Heart left ventricle (tissue), 13 donors: ENCODE measurements around the gene ACSS1.

Experiments
- CTCF ChIP-seq, 12 donors: fragments of 200-600 bp; sonication (generic) in 4 of 12; IDR thresholded peaks; one replicate each; pipeline versions ENCODE4 v1.5.0 to v1.8.0; 2018 to 2022; ENCODE audit warnings: antibody characterized with exemption in 12 of 12, mild to moderate bottlenecking in 5 of 12
- POLR2A ChIP-seq, 2 donors: fragments of 450-650 bp; IDR thresholded peaks; one replicate each; pipeline ENCODE4 v1.6.1; 2017; ENCODE audit warnings: antibody characterized with exemption in 2 of 2, mild to moderate bottlenecking in 2 of 2, moderate library complexity in 2 of 2
- donor health status: ischemic (EF 13 %, LVEDD 7.1; RV severe dilation, severe dysfunction).
- donor health status: DM: no; HTN: yes; CAD: no.
- donor health status: DM: no; HTN: no; CAD: no.
- donor health status: ischemic (EF 25% LVEDD 6.9; RV normal size, moderate dysfunction).
- donor health status: ischemic (EF 25% LVEDD 5.7; RV mildly dilated, moderate dysfunction).
- donor health status: ischemic (EF 35%, LVEDD 5.7; RV mildly dilated, moderate dysfunction).
- donor health status: nonischemic (EF 11% LVEDD 7.7; RV severe dilation, severe dysfunction).
- donor health status: DM: yes; HTN: yes; CAD: no.
- donor health status: PGD.
- donor health status: ischemic (EF 29% LVEDD 5.4; RV normal size, mild dysfunction).
- donor health status: nonischemic (EF 23%, LVEDD 6.1; RV moderate dilation, normal function).

- peak in 1 of 2 donors; percentile 56 for TF ChIP-seq POLR2A (IDR thresholded peaks at IDR 0.05)
- TF ChIP-seq CTCF (IDR thresholded peaks at IDR 0.05): peak in 1 of 12 donors; percentile 14
These were observed 497 bp downstream of the ACSS1 start for GRCh38 chr20:25057234-25058050.
